Duodenal mucosa (tissue), 2 donors: ENCODE measurements around the gene TP53TG3D.
"Not testable (repeated sequence)": the region's sequence is repeated elsewhere in the genome, so short reads cannot be mapped to it uniquely, and the experiment has no call there.

Source experiments
- H3K27ac ChIP-seq: one replicate; pipeline ENCODE4 v1.7.0; 2013; ENCODE audit warnings: low read depth, low read length
- H3K27me3 ChIP-seq, 2 donors: one replicate each; pipeline ENCODE4 v1.7.0; 2013; ENCODE audit warnings: low read length in 2 of 2, control low read depth in 1 of 2; ENCODE audit not compliant: insufficient read depth in 2 of 2, control insufficient read depth in 1 of 2
- H3K36me3 ChIP-seq, 2 donors: one replicate each; pipeline ENCODE4 v1.7.0; 2013; ENCODE audit warnings: low read length in 2 of 2, control low read depth in 1 of 2; ENCODE audit not compliant: insufficient read depth in 2 of 2, control insufficient read depth in 1 of 2
- H3K4me1 ChIP-seq, 2 donors: one replicate each; pipeline ENCODE4 v1.7.0; 2013; ENCODE audit warnings: low read length in 2 of 2, control low read depth in 1 of 2; ENCODE audit not compliant: insufficient read depth in 2 of 2, control insufficient read depth in 1 of 2
- H3K4me3 ChIP-seq, 2 donors: one replicate each; pipeline ENCODE4 v1.7.0; 2013; ENCODE audit warnings: low read length in 2 of 2, low read depth in 1 of 2
- H3K9ac ChIP-seq, 2 donors: one replicate each; pipeline ENCODE4 v1.7.0; 2013; ENCODE audit warnings: low read length in 2 of 2, low read depth in 1 of 2
- H3K9me3 ChIP-seq, 2 donors: one replicate each; pipeline ENCODE4 v1.7.0; 2013; ENCODE audit warnings: low read length in 2 of 2, control low read depth in 1 of 2; ENCODE audit not compliant: control insufficient read depth in 1 of 2

Gene TP53TG3D

GRCh38 chr16:32289197-32289596 is 36.1 kb downstream of the TP53TG3D start:
- not testable (repeated sequence) for H3K36me3 ChIP-seq, H3K9ac ChIP-seq, H3K27me3 ChIP-seq, H3K27ac ChIP-seq, H3K4me1 ChIP-seq, H3K4me3 ChIP-seq, H3K9me3 ChIP-seq

DNA sequence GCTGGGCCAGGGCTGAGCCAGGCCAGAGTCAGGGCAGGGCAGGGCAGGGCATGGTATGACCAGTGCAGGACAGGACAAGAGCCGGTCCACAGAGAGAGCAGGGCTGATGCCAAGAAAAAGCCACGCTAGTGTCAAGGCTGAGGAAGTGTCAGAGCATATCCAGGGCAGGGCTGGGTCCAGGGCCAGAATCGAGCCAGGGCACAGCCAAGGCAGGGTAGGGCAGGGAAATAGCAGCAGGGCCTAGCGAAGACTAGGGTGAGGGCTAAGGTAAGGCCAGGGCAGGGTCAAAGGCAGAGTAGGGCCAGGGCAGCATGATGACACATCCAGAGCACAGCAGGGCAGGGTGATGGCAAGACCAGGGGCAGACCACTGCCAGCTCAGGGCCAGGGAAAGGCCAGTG is 49.7 kb downstream of the TP53TG3D start:
- not testable (repeated sequence) for H3K9ac ChIP-seq, H3K4me1 ChIP-seq, H3K36me3 ChIP-seq, H3K27ac ChIP-seq, H3K9me3 ChIP-seq, H3K27me3 ChIP-seq, H3K4me3 ChIP-seq
